HG03571 (cell line): Measurements from ENCODE around the gene IFI6.
A peak's percentile ranks its signal among the peaks of the same experiment; 100 is the strongest.
"Not testable (repeated sequence)": the region's sequence is repeated elsewhere in the genome, so short reads cannot be mapped to it uniquely, and the experiment has no call there.

ENCODE experiments used
- ATAC-seq: cut with Tn5 transposase; IDR thresholded peaks from one replicate; pipeline ENCODE4 v1.9.1; 2021; ENCODE audit not compliant: unreplicated experiment

The IFI6 gene

DNA sequence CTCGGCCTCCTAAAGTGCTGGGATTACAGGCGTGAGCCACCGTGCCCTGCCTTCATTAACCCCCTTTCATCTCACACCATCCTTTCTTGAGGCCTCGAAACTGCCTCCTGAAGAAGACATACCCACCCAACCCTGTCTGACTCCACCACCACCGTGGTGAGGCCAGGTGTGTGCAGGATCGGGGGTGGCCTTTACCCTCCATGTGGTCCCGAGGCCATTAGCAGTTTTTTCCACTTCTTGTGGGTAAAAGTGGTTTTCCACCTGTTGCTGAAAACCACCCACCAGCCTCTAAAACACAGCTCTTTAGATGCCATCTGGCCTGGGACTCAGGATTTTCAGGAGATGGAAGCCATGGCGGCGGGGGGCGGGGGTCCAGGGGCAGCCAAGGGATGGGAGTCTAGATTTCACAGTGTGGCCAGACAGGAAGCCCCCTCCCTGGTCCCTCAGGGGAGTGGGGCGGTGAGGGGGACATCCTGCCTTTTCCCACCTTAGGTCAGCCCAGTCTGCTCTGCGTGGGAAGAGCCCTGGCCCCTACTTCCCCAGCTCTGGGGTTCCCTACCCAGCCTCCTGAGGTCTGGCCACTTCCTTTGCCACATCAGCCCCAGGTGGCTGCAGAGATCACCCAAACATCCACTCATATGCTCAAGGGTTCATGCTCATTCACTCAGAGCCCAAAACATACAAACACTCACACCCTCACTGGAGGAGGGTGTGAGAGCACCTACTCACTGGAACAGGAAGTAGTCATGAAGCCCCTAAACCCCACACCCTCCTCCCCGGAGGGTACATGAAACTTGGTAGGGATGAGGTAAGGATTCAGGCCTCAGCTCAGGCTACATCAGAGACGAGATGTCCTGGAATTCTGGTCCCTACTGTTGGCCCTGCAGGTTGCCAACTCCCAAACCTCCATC is 39.4 kb downstream of the IFI6 start:
- ATAC-seq: peak; percentile 37

DNA sequence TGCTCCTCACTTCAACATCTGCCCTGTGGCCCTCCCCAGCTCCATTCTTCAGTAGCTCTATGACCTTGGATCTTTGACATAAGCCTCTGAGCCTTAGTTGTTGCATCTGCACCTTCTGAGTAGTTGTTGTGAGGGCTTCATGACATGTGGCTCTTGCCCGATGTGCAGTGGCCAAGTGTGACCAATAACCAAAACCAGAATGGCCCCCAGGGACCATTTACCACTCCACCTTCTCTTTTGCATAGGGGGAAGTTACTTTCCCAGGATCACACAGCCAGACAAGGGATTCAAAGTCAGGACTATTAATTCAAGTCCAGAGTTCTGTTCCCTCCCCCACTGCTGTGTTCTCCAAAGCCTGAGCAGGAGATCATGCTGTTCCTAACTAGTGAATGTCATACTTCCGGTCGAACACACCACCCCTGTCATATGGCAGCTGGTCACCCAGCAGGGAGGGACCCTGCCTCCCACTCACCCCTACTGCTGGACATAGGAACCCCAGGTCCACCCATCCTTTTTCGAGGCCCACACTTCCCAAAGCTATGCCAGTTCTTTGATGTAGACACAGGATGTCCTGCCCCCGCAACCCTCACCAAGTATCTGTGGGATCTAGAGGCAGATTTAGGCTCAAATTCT is 41.0 kb downstream of the IFI6 start:
- ATAC-seq: no peak

DNA sequence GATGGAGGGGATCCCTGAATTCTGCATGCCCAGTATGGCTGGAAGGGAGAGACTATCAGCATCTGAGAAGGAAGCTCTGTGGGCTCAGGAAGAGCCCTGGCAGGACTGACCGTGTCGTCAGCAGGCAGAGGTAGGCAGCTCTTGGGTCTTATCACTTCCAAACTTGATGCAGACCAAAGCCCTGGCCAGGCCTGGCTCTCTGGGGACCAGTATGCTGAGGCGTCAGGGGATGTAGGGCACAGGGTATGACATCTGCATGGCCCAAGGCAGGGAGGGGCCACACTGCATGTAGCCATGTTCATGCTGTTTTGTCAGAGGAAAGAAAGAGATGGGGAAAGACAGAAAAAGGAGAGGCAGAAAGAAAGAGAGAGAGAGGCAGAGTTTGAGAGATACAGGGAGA is 43.3 kb downstream of the IFI6 start:
- ATAC-seq: no peak

DNA sequence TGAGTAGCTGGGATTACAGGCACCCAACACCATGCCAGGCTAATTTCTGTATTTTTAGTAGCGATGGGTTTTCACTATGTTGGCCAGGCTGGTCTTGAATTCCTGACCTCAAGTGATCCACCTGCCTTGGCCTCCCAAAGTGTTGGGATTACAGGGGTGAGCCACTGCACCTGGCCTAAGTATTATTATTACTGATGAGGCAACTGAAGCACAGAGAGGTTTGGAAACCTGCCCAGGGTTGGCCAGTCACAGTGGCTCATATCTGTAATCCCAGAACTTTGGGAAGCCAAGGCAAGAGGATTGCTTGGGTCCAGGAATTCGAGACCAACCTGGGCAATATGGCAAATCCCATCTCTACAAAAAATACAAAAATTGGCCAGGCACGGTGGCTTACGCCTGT is 44.3 kb downstream of the IFI6 start:
- not testable (repeated sequence) for ATAC-seq

DNA sequence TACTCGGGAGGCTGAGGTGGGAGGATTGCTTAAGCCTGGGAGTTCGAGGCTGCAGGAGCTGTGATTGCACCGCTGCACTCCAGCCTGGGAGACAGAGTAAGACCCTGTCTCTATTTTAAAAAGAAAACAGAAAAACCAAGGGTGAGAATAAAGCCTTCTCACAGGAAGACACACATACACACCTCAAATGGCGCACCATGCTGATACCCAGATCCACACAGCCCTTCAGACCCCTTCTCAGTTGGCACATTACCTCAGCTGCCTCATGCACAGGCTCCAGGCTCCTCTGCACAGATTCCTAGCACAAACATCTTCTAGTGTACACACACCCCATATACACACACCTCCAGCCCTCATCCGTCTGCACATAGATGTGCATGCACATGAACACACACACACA is 44.9 kb downstream of the IFI6 start:
- no peak for ATAC-seq

DNA sequence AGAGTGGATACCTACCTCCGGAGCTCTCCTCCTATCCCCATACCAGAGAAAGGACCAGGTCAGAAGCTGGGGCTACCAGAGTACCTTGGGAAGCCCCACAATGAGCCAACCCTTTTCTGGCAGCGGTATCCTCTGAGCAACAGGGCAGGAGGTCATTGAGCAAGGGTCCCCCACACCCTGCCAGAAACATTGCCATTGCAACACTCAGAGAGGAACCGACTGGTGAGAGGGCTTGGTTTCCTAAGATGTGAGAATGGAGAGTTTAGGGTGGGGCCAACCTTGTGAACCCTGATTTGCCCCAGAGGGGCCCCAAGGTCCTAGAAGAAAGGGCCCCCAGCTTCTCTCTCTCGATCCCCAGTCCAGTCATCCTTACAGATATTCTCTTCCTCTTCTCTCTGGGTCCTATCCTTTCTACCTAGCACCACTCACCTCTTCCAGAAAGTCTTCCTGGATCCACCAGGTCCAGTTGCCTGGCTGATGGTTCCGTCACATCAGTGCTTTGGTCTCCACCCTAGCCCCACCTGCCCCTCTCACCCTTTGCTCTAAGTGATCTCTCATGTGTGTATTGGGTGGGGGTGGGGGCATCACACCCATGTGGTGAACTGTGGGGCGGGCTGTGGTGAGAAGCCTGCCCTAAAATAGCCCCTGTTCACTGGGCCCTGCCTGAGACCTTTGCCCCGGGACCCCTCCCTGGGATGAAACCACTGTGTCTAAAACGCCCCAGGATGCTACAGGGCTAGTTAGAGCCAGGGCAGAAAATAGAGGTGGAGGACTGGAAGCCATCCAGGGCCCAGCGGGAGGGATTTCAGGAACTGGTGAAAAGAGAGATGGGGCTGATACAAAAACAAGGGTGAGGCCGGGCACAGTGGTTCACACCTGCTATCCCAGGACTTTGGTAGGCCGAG is 45.7 kb downstream of the IFI6 start:
- no peak for ATAC-seq

DNA sequence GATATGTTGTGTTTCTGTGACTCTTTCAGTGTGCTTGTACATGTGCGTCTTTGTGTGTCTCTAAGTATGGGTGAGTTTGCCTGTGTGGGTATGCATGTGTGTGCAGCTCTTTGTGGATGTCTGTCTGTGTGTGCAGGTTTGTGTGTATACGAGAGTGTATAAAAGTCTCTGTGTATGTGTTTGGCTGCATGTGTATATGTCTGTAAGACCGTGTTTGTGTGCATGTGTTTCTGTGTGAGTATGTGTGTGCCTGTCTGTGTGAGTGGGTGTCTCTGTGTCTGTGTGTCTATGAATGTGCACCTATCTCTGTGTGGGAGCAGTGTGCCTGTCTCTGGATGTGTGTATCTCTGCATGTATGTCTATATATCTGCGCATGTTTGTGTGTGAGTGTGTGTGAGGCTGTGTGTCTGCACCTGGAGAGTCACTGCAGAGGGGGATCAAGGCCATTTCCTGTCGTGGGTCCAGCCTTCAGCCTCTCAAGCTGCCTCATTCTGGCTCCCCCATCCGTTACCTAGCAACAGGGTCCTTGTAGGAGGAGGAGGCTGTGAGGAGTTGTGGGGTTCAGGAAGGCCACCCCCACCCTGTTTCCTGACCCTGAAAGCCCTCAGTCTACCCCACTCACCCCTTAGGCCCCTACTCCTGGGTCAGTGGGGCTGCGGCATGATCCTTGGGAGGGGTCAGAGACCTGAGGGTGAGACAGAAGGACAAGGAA is 47.4 kb downstream of the IFI6 start:
- no peak for ATAC-seq

DNA sequence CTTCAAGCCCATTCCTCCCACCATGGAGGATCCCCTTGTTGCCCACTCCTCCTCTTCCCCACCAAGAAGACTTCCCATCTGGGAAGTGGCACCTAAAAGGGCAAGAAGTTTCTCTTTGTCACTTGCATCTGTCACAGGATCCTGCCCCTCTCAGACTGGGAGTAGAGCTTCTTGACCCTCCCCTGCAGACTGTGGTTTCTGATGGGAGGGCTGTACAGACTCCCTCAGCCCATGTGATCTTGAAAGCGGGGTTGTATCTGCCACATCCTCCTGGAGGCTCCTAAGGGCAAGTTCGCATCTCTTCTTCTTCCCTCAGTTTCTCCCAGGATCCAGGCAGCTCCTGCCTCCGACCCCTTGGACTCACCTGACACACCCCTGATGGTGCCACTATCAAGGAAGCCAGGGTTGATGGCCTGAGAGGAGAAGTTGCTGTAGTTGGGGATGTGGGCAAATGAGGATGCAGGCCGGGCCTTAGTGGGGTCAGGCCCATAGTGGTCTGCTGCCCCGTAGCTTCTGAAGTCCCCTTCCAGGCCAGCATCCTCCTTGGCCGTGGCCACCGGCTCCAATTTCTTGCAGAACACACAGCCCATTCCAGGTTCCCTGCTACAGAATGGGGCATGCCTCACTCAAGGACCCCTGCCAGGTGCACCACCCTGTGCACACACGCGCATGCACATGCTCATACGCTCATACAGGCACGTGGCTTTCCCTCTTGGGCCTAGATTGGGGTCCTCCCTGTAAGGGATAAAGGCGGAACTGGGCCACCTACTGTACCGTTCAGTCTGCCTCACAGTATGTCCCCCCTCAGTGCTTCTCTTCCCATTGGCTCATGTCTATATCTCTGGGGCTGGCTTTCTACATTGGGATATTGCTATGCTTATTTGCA is 48.4 kb downstream of the IFI6 start:
- no peak for ATAC-seq

DNA sequence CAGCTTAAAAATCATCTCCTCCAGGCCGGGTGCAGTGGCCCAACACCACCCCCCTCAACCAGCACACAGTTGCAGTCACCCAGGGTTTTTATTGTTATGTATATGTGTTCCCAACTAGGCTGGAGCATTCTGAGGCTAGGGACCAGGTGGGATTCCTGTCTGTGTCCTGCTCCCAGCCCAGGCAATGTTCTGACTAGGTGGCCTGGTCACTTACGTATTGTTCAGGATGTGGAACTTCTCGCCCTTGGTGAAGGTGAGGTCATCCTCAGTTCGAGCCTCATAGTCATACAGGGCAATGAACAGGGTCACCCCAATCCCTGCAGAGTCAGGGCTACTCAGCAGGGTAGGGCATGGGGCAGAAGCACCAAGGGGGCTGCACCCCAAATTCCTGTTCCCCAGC is 49.2 kb downstream of the IFI6 start:
- no peak for ATAC-seq

DNA sequence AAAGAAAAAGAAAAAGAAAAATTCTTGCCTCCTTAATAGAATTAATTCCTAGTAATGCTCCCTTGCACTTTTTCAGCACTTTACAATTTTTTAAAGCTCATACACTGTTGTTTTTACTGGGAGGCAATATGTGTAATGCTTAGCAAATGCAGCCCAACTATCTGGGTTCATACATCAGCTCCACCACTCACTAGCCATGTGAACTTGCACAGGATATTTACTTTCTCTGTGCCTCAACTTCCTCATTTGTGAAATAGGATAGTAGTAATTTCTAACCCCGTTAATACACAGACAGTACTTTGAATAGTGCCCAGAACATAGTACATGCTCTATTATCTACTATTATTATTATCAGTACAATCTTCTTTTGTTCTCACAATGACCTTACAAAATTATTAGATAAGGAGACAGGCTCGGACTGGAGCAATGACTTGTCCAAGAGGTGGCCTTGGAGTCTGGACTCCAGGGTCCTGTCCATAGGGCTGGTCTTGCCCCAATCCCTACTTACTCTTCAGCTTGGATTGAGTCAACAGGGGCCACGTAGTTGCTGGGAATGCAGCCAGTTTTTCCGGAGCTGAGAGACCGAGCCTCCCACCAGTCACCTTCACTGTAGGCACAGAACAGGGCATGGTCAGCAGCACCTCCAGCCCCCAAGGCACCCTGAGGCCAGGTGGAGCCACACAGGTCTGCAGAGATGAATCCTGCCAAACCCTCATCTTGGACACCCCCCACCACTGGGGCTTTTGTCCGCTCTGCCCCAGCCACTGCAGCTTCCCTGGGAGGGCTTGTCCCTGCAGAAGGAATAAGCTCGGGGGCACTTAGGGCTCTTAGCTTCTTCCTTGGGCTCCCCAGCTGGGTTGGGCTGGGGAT is 50.7 kb downstream of the IFI6 start:
- no peak for ATAC-seq

DNA sequence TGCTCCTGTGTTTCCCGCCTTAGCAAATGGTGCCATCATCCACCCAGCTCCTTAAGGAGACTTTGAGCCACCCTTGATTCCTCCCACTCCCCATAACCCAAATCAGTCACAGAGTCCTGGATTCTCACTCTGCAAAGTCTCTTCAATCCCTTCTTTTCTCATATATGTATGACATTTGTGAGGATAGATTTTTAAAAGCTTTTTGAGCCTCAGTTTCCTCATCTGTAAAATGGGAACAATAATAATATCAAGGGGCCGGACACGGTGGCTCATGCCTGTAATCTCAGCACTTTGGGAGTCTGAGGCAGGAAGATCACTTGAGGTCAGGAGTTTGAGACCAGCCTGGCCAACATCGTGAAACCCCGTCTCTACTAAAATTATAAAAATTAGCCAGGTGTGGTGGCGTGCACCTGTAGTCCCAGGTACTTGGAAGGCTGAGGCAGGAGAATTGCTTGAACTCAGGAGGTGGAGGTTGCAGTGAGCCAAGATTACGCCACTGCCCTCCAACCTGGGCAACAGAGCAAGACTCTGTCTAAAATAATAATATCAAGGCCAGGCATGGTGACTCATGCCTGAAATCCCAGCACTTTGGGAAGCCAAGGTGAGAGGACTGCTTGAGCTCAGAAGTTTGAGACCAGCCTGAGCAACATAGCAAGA is 52.1 kb downstream of the IFI6 start:
- ATAC-seq: not testable (repeated sequence)

DNA sequence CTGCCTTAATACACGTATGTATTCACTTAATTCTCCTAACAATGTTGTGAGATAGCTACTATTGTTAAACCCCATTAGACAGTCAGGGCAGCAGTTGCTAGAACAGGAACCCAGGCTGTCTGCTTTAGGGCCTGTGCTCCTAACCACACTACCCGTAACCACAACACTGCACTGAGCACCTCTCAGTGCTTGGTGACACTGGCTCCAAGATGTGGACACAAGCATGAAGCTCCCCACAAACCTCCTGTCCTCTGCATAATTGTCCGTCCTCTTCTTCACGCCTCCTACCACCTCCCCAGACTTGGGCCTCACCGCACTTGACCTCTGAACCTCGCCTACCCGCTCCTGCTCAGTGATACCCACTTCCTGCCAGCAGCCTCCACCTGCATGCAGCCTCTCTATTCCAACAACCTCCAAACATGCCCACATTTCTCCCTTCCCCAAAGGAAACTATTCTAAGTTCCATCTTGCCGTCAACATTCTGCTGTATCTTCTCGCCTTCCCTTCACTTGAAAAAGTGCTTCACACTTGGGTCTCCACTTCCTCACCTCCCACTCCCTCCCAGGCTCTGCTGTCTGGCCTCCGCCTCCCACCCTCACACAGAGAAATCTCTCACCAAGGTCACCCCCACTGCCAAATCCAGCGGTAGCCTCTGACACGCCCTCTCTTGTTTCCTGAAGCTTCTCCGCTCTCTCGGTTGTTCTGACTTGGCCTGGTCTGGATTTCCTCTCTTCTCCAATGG is 53.5 kb downstream of the IFI6 start:
- ATAC-seq: no peak

DNA sequence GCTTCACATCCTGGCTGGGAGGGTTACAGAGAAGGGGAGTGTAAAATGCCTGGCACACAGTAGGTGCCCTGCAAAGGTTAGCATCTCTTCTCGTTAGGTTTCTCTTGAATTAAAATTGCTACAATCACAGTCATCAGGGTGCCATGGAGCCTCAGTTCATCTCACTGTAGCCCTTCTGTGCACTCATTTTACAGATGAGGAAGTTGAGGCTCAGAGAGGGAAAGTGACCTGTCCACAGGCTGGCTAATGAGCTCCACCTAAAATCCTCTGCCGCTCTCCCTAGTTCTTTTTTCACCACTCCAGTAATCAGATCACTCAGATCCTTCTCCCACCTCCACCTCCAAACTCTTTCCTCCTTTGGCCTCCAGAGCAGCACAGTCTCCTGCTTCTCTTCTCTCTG is 54.6 kb downstream of the IFI6 start:
- ATAC-seq: no peak

DNA sequence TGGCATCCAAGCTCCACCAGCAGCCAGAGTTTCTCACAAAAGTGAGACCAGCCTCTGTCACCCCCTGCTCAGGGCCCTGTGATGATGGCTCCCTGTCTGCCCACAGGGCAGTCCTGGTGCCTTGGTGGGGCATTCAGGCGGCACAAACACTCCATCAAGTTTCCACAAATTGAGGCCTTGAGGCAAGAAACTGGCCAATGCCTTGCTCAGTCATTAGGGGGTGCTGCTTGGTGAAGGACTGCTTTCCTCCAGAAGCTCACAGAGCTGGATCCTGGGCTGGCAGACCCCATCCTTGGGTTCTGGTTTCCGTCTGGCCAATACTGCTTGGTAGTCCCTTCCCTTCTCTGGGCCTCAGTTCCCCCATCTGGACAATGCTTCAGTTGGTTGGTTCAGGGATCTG is 55.6 kb downstream of the IFI6 start:
- no peak for ATAC-seq
